MM.1S (cell line): ENCODE results near the gene GABRB2.

Experiments
- DNase-seq: peaks from one replicate; pipeline ENCODE4 v3.0.0-alpha.2; 2015
- H2AFZ ChIP-seq: fragments of 300-600 bp; sonication (generic); 2 replicates; pipeline ENCODE4 v1.6.0; 2016; ENCODE audit warnings: antibody characterized with exemption, low read length
- H3F3A ChIP-seq: fragments of 300-600 bp; sonication (generic); 2 replicates; pipeline ENCODE4 v1.6.1; 2016; ENCODE audit warnings: mild to moderate bottlenecking, antibody characterized with exemption, low read length, moderate library complexity, mixed read lengths; ENCODE audit not compliant: insufficient read depth
- H3K27ac ChIP-seq: fragments of 300-600 bp; sonication (generic); 2 replicates; pipeline ENCODE4 v1.5.1; 2016; ENCODE audit warnings: mild to moderate bottlenecking, low read length
- H3K27me3 ChIP-seq: fragments of 300-600 bp; sonication (generic); replicated peaks from 2 replicates; pipeline ENCODE4 v1.6.0; 2016; ENCODE audit warnings: low read length; ENCODE audit not compliant: insufficient read depth
- H3K36me3 ChIP-seq: fragments of 300-600 bp; sonication (generic); replicated peaks from 2 replicates; pipeline ENCODE4 v1.6.1; 2016; ENCODE audit warnings: mild to moderate bottlenecking, low read length, mixed read lengths; ENCODE audit not compliant: insufficient read depth
- H3K4me1 ChIP-seq: fragments of 300-600 bp; sonication (generic); 2 replicates; pipeline ENCODE4 v1.6.1; 2016; ENCODE audit warnings: low read length, mixed read lengths
- H3K4me2 ChIP-seq: fragments of 300-600 bp; sonication (generic); 2 replicates; pipeline ENCODE4 v1.6.0; 2016; ENCODE audit warnings: low read depth, low read length
- H3K4me3 ChIP-seq: fragments of 300-600 bp; sonication (generic); 2 replicates; pipeline ENCODE4 v1.5.1; 2016; ENCODE audit warnings: low read length, mixed read lengths
- H3K79me2 ChIP-seq: fragments of 300-600 bp; sonication (generic); 2 replicates; pipeline ENCODE4 v1.6.1; 2016; ENCODE audit warnings: mixed run types, low read length, mixed read lengths
- H3K9ac ChIP-seq: fragments of 300-600 bp; sonication (generic); 2 replicates; pipeline ENCODE4 v1.6.1; 2016; ENCODE audit warnings: low read length, mixed read lengths
- H3K9me2 ChIP-seq: fragments of 300-600 bp; sonication (generic); replicated peaks from 2 replicates; pipeline ENCODE4 v1.6.1; 2016; ENCODE audit warnings: mild to moderate bottlenecking, low read length, mixed read lengths; ENCODE audit not compliant: insufficient read depth
- H3K9me3 ChIP-seq: fragments of 300-600 bp; sonication (generic); replicated peaks from 2 replicates; pipeline ENCODE4 v1.6.1; 2016; ENCODE audit warnings: mild to moderate bottlenecking, low read length, mixed read lengths; ENCODE audit not compliant: insufficient read depth
- H4K20me1 ChIP-seq: fragments of 300-600 bp; sonication (generic); 2 replicates; pipeline ENCODE4 v1.6.1; 2016; ENCODE audit warnings: mild to moderate bottlenecking, low read length, moderate library complexity, mixed read lengths; ENCODE audit not compliant: insufficient read depth
- EZH2 ChIP-seq: fragments of 300-600 bp; sonication (generic); optimal IDR thresholded peaks from 2 replicates; pipeline ENCODE3; 2017; ENCODE audit warnings: low read depth, mild to moderate bottlenecking, antibody characterized with exemption, low read length, mixed read lengths
- EZH2phosphoT487 ChIP-seq: fragments of 300-600 bp; sonication (generic); IDR thresholded peaks from 2 replicates; pipeline ENCODE4 v1.6.1; 2018; ENCODE audit warnings: antibody characterized with exemption, low read length
- TF ChIP-seq, protein P1 (sequence below): fragments of 300-600 bp; sonication (generic); IDR thresholded peaks from 2 replicates; pipeline ENCODE4 v1.5.1; 2016; ENCODE audit warnings: antibody characterized with exemption, low read length, mixed read lengths

The GABRB2 gene

GRCh38 chr5:161376034-161376433 lies 170.5 kb downstream of the GABRB2 start:
- Histone ChIP-seq H3K27me3 (no peaks in the 10 kb centered on the region), H3K9me2 (no peaks in the 10 kb centered on the region), H3F3A (no peaks in the 10 kb centered on the region), H3K9me3 (no peaks in the 10 kb centered on the region), H3K27ac (no peak overlapping the region), H3K4me1 (no peaks in the 10 kb centered on the region), H3K4me2 (no peak overlapping the region), H4K20me1 (no peaks in the 10 kb centered on the region), H3K4me3 (no peak overlapping the region), H3K9ac (no peak overlapping the region), H3K79me2 (no peaks in the 10 kb centered on the region), H2AFZ (no peak overlapping the region), H3K36me3 (no peaks in the 10 kb centered on the region)
- DNase-seq, result no peak
- TF ChIP-seq EZH2phosphoT487, result no peak
- TF ChIP-seq, protein P1, sequence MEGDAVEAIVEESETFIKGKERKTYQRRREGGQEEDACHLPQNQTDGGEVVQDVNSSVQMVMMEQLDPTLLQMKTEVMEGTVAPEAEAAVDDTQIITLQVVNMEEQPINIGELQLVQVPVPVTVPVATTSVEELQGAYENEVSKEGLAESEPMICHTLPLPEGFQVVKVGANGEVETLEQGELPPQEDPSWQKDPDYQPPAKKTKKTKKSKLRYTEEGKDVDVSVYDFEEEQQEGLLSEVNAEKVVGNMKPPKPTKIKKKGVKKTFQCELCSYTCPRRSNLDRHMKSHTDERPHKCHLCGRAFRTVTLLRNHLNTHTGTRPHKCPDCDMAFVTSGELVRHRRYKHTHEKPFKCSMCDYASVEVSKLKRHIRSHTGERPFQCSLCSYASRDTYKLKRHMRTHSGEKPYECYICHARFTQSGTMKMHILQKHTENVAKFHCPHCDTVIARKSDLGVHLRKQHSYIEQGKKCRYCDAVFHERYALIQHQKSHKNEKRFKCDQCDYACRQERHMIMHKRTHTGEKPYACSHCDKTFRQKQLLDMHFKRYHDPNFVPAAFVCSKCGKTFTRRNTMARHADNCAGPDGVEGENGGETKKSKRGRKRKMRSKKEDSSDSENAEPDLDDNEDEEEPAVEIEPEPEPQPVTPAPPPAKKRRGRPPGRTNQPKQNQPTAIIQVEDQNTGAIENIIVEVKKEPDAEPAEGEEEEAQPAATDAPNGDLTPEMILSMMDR, result no peak
- no peak for TF ChIP-seq EZH2

DNA sequence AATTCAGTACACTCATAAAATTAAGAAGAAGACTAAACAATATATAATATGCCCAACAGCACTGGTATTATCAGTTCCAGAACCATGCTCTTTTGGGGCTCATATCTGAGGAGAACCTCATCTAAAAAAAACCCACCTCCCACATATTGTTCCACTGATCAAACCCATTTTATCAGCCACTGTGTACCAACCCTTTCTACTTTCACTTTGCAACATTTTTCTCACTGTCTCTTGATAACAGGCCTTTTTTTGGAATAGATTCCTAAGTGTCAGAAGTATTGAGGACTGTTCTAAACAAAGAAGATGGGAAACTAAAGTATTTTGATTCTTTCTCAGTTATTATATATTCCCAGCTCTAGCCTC lies 173.2 kb downstream of the GABRB2 start:
- Histone ChIP-seq H3F3A (no peaks in the 10 kb centered on the region), H2AFZ (no peak overlapping the region), H3K27ac (no peak overlapping the region), H3K9me3 (no peaks in the 10 kb centered on the region), H4K20me1 (no peaks in the 10 kb centered on the region), H3K4me1 (no peaks in the 10 kb centered on the region), H3K79me2 (no peaks in the 10 kb centered on the region), H3K4me3 (no peak overlapping the region), H3K36me3 (no peaks in the 10 kb centered on the region), H3K27me3 (no peaks in the 10 kb centered on the region), H3K4me2 (no peak overlapping the region), H3K9me2 (no peaks in the 10 kb centered on the region), H3K9ac (no peak overlapping the region)
- no peak for DNase-seq
- no peak for TF ChIP-seq EZH2
- TF ChIP-seq, protein P1, result no peak
- TF ChIP-seq EZH2phosphoT487, result no peak

- H3K27ac ChIP-seq, result no peak overlapping the region
- DNase-seq, result no peak
- no peak for TF ChIP-seq EZH2
- TF ChIP-seq, protein P1, result no peak
- TF ChIP-seq EZH2phosphoT487, result no peak
Measured at GRCh38 chr5:161372682-161373344, 173.7 kb downstream of the GABRB2 start.

More at GRCh38 chr5:161372682-161373344, 173.7 kb downstream of the GABRB2 start:
- H3K79me2 ChIP-seq, result no peaks in the 10 kb centered on the region
- H3K4me1 ChIP-seq, result no peaks in the 10 kb centered on the region
- H4K20me1 ChIP-seq, result no peaks in the 10 kb centered on the region
- H3K27me3 ChIP-seq, result no peaks in the 10 kb centered on the region
- H3K9me2 ChIP-seq, result no peaks in the 10 kb centered on the region
- H3K9me3 ChIP-seq, result no peaks in the 10 kb centered on the region
- no peak overlapping the region for H3K4me3 ChIP-seq
- no peak overlapping the region for H3K4me2 ChIP-seq
- no peaks in the 10 kb centered on the region for H3F3A ChIP-seq
- no peaks in the 10 kb centered on the region for H3K36me3 ChIP-seq
- no peak overlapping the region for H3K9ac ChIP-seq
- H2AFZ ChIP-seq, result no peak overlapping the region
